ENCODE data around the gene ATP6AP1.

Gene ATP6AP1

GRCh38 chrX:154472685-154473632, 44.5 kb downstream of the ATP6AP1 start:
- no peak for DNase-seq

DNA sequence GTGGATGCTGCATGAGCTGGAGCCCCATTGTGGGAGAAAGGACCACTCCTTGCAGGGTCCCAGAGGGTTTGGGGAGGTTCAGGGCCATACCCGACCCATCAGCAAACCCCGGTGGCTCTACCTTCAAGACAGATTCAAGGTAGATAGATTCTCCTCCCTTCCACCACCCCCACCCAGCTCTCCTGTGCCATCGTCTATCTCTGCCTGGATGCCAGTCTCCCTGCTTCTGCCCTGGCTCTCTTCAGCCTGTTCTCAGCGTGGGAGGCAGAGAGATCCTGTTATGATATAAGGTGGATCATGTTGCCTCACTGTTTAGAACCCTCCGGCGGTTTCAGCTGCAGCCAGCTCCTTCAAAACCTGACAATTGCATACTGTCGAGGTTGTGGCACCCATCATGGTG, 45.2 kb downstream of the ATP6AP1 start:
- no peak for DNase-seq

- no peak for DNase-seq
Measured at GRCh38 chrX:154476821-154477220, 48.3 kb downstream of the ATP6AP1 start.

DNA sequence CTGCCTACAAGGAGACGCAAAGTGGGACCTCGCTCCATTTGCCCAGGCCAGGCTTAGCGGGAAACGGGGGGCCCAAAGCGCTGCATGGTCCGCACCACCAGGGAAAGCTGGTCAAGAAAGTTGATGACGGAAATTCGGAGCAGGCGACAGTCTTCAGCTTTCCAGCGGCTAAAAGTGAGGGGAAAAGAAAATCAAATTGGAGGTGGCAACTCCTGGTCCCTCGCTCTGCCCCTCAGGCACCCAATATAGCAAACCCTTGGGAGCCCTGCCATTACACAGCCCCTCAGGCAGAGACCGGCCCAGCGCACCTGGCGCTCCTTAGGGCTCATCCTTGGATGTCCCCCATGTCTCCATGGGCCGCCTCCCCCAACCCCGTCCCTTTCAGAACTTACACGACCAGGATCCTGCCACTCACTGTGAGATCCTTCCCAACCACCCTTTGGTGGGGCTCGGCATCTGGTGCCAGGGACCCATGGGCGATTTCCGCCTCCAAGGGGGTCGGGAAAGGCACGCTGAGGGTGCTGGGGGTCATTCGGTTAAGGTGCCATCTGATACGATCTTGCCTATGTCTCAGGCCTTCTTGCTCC, 49.5 kb downstream of the ATP6AP1 start:
- no peak for DNase-seq

DNA sequence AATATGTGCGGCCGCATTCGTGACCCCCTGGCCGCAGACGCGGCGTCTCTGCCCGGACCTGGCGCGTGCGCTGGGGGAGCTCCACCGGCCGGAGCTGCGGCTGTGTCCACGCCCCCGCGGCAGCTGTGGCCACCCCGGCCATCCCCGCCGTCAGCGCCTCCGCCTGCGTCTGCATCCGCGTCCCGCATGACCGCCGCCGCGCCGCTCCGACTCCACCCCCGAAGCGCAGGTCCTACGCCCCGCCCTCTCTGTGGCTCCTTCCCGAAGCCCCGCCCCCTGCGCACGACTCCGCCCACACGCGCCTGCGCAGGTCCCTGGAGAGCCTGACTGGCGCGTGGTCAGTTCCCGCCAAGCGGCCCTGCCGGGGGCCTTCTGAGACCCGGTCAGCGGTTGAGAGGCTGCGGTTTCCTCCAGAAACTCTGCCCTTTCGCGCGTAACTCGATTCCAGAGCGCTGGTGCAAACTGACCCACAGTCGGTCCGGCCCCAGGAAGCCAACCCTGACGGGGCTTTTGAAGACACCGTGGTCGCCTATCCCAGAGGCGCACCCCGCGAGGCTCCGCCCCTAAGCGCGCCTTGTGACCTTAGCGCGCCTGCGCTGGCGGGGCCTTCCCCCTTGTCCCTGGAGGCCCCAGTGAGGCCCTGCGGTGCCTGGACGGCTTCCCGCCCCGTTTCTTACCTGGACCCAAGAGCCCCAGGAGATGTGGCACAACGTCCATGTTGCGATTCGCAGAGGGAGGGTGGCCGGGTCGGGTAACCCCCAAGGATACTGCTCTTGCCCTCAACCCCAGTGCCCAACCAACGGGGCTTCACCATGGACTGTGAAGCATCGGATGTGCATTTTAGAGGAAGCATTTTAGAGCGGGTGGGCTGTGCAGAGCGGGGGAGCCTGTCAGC, 50.5 kb downstream of the ATP6AP1 start, which contains the start of gene LAGE3:
TSS of gene LAGE3 (minus strand) at position 554 of the 895 bp plus-strand sequence. CDS start at position 188, 366 bp downstream.
- DNase-seq: peak; percentile 89 to 92

DNA sequence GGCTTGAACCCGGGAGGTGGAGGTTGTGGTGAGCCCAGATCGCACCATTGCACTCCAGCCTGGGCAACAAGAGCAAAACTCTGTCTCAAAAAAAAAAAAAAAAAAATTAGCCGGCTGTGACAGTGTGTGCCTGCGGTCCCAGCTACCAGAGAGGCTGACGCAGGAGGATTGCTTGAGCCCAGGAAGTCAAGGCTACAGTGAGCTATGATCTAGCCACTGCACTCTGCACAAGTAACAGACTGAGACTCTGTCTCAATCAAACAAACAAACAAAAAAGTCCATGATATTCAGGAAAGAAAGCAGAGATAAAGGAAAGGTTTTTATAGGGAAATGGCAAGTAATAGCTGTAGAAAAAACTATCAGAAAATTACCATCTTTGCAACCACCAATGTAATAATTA, 52.7 kb downstream of the ATP6AP1 start:
- no peak for DNase-seq

DNA sequence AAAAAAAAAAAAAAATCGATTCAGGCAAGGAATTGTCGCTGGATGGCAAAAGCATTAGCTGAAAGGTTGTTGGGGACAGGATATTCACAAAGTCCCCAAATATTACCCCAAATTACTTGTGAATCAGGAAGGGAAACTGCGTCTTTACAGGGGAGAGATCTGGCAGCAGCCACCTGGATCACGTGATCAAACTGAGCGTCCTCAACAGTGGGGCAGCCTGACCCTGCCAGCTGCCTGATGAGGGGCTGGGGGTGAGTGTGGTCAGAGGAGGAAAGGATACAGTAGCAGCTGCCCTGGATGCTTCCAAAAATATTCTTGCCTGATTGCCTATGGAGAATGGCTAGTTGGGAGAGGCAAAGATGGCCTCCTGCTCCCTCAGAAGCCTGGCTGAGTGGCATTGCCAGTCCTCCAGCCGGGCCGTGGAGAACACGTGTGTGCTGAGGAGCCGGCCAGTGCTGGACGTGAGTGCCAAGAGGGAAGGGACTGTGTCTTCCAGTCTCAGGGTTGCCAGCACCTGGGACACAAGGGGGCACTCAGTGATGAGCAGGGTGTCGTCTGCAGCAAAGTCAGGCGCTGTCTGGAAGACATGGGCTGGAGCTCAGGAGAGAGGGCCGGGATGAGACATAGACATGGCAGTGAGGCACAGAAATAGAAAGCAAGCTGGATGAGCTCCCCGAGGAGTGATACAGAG, 53.6 kb downstream of the ATP6AP1 start:
- DNase-seq: no peak

- no peak for DNase-seq
Measured at GRCh38 chrX:154482786-154483185, 54.3 kb downstream of the ATP6AP1 start.

- no peak for DNase-seq
Measured at GRCh38 chrX:154483325-154483724, 54.8 kb downstream of the ATP6AP1 start.

DNA sequence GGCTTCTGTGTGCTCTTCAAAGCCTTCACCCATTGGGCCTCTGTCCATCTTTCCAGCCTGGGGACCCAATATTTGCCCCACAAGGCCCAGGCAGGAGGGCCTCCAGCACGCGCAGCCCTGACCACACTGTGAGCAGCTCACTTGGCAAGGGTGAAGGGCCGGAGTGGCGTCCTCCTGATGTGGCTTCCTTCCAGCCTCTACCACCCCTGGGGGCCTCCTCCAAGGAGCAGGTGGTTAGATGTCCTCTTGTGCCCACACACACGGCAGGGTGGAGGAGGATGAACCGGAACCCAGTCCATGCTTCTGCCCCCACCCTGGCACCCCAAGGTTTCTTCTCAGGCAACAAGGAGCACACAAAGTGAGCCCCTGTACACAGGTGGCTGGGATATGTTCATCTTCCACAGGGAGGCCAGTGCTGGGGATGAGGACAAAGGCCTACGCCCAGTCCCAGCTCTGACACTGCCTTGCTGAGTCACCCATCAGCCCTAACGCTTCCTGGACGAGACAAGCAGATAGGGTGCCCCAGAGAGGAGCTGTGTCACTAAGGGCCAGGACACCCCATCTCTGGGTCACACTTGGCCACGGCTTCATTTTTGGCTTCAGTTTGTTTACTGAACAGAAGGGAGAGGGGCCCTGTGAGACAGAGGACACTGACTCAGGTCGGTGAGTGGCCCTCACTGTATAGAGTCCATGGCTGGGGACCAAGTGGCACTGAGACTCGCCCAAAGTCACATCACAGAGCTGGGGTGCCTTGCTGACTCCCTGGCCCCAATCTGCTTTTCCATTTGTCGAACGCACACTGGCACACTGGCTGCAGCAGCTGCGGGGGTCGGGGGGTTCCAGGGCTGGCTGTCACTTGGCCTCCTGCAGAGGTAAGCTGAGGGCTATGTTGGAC, 56.0 kb downstream of the ATP6AP1 start:
- no peak for DNase-seq

GRCh38 chrX:154485150-154486051, 56.9 kb downstream of the ATP6AP1 start:
- no peak for DNase-seq

DNA sequence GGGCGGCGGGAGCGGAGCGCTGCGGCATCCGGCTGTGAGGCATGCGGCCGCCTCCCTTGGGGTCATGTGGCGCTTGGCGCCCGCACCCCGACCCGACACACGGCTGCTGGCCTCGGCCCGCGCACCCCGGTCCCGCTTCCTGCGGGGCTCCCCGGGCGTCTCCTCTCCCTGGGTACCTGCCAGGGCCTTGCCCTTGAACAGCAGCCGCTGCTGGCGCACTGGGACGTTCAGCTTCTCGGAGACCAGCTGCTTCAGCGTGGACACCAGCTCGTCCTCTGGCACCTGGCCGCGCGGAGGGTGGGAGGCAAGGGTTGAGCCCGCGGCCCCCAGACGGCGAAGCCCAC, 57.5 kb downstream of the ATP6AP1 start:
- DNase-seq: peak; percentile 15 to 26
